ENCODE measurements around the gene CALML6. TPM values are rescaled to one million over a fixed set of nuclear protein-coding genes. Genes with fewer than 3 reads are reported as not detected.

The CALML6 gene
- total RNA-seq, 1 donor from 2014 or later = not detected

DNA sequence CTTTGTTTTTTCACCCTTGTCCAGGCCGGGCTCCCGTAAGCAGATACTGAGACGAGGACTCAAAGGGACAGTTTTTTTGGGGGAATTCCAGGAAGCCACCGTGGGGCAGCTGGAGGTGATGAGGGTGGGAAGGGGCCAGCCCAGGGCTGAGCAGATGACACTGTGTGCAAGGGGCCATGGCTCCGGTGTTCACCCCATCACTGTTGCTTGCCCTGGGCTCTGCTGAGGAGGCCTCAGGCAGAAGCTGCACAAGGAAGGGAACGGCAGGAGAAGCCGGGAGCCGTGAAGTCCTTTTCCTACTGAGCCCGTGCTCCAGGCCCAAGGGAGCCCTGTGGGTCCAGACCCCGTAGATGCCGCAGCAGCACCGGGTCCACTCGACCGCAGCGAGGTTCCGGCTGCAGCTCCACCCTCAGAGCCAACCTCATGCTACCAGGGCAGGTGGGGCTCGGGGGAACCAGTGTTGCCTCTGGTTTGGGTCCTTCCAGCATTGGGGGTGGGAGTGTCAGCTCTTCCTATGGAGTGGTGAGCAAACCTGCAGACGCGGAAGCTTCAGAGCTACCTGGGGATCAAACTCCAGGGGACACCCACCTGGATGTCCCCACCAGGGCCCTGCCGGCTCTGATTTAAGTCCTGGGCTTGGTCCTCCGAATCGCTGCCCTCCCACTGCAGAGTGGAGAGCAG, 4.3 kb upstream of the CALML6 start:
- peaks cover 13% of the 10 kb centered on the region for H3K4me1 ChIP-seq
- no peak overlapping the region for H3K4me3 ChIP-seq
- DNase-seq (peak; percentile 44), ATAC-seq (no peak)
- intact Hi-C loops (cut with DNase I) = no loop called here
- H3K9me3 ChIP-seq = no peaks in the 10 kb centered on the region
- TF ChIP-seq, protein P1, sequence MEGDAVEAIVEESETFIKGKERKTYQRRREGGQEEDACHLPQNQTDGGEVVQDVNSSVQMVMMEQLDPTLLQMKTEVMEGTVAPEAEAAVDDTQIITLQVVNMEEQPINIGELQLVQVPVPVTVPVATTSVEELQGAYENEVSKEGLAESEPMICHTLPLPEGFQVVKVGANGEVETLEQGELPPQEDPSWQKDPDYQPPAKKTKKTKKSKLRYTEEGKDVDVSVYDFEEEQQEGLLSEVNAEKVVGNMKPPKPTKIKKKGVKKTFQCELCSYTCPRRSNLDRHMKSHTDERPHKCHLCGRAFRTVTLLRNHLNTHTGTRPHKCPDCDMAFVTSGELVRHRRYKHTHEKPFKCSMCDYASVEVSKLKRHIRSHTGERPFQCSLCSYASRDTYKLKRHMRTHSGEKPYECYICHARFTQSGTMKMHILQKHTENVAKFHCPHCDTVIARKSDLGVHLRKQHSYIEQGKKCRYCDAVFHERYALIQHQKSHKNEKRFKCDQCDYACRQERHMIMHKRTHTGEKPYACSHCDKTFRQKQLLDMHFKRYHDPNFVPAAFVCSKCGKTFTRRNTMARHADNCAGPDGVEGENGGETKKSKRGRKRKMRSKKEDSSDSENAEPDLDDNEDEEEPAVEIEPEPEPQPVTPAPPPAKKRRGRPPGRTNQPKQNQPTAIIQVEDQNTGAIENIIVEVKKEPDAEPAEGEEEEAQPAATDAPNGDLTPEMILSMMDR (IDR thresholded peaks at IDR 0.05) = no peak
- H3K27ac ChIP-seq = no peak overlapping the region
- H3K27me3 ChIP-seq (ENCODE audit: low read depth) = no peaks in the 10 kb centered on the region
- H3K36me3 ChIP-seq = no peaks in the 10 kb centered on the region

DNA sequence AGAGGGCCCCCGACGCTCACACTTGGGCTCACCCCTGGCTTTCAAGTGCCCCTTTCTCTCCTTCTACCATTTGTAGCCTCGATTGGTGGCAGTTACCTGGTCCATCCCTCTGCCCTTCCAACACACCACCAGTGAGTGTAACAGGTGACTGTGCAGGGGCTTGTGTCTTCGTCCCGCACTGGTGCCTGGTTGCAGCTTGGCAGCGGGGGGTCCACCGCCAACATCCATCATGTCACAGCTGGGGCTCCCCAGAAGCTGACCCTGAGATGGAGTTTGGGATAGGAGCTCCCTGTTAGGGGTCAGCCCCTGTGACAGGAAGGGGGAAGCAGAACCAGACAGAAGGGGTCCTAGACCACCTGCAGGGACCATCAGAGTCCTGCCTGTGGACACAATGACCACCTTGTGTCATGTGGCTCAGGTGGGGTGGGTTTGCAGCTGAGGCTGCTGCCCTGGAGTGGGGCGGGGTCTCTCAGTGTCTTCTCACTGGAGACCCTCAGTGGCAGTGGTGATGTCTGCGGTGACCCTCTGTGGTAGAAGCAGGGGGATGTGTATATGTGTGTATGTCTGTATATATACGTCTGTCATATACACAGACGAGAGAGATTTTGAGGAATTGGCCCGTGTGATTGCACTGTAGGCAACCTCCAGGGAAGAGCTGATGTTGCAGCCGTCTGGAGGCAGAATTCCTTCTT, 3.6 kb upstream of the CALML6 start:
- Histone ChIP-seq H3K4me1 (peaks cover 13% of the 10 kb centered on the region), H3K36me3 (no peaks in the 10 kb centered on the region), H3K27ac (no peak overlapping the region), H3K9me3 (no peaks in the 10 kb centered on the region), H3K4me3 (no peak overlapping the region), H3K27me3 (ENCODE audit: low read depth) (no peaks in the 10 kb centered on the region)
- no peak for DNase-seq
- intact Hi-C loops (cut with DNase I) = no loop called here
- TF ChIP-seq, protein P1 (IDR thresholded peaks at IDR 0.05) = no peak
- no peak for ATAC-seq

- H3K4me3 ChIP-seq = no peak overlapping the region
- no peak overlapping the region for H3K27ac ChIP-seq
- DNase-seq (no peak), ATAC-seq (no peak)
- H3K9me3 ChIP-seq = no peaks in the 10 kb centered on the region
- TF ChIP-seq, protein P1 (IDR thresholded peaks at IDR 0.05) = no peak
- H3K4me1 ChIP-seq = peaks cover 20% of the 10 kb centered on the region
- no peaks in the 10 kb centered on the region for H3K27me3 ChIP-seq (ENCODE audit: low read depth)
- H3K36me3 ChIP-seq = no peaks in the 10 kb centered on the region
- intact Hi-C loops (cut with DNase I) = no loop called here
Measured at GRCh38 chr1:1914101-1914970, 724 bp upstream of the CALML6 start.

- Histone ChIP-seq H3K27me3 (ENCODE audit: low read depth) (no peaks in the 10 kb centered on the region), H3K4me1 (peaks cover 13% of the 10 kb centered on the region), H3K9me3 (no peaks in the 10 kb centered on the region), H3K4me3 (no peak overlapping the region), H3K36me3 (no peaks in the 10 kb centered on the region), H3K27ac (no peak overlapping the region)
- intact Hi-C loops (cut with DNase I) = no loop called here
- no peak for ATAC-seq
- TF ChIP-seq, protein P1 (IDR thresholded peaks at IDR 0.05) = no peak
- DNase-seq = peak; percentile 45
Measured at GRCh38 chr1:1915911-1916840, 1.1 kb downstream of the CALML6 start.

DNA sequence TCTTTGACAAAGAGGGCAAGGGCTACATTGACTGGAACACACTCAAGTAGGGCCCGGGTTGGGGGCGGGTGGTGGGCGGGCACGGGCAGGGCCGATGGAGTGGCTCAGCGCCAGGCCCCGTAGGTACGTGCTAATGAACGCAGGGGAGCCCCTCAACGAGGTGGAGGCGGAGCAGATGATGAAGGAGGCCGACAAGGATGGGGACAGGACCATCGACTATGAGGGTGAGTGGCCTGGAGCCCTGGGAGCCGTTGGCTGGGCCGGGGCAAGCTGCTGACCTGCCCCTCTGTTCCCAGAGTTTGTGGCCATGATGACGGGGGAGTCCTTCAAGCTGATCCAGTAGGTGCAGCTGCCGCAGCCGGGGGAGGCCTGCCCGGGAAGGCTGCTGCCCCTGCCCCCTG, 1.8 kb downstream of the CALML6 start:
- TF ChIP-seq, protein P1 (IDR thresholded peaks at IDR 0.05) = no peak
- intact Hi-C loops (cut with DNase I) = no loop called here
- Histone ChIP-seq H3K9me3 (no peaks in the 10 kb centered on the region), H3K4me3 (no peak overlapping the region), H3K36me3 (no peaks in the 10 kb centered on the region), H3K27me3 (ENCODE audit: low read depth) (no peaks in the 10 kb centered on the region), H3K27ac (no peak overlapping the region), H3K4me1 (peaks cover 13% of the 10 kb centered on the region)
- ATAC-seq (no peak), DNase-seq (peak; percentile 40)
